Measurements from ENCODE around the gene PERP. TPM values are rescaled to one million over a fixed set of nuclear protein-coding genes. Genes with fewer than 3 reads are reported as not detected.

Gene PERP
- total RNA-seq, 2 donors from 2014 or later, result 85.4 to 120 TPM

DNA sequence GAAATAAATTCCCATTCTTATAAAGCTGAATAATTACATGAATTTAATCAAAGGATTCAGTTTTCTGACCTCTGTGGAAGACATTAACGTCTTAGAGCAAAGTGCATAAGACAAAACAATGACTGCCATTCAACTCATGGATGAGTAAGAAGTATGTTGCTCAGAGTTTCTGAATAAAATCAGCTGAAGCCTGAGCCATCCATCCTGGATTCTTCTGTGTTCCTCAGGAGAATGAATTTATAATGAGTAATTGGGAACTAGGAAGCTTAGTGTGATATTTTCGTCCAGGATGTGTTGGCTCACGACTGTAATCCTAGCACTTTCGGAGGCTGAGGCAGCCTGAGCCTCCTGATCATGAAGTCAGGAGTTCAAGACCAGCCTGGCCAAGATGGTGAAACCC, 62.8 kb downstream of the PERP start:
- no peak overlapping the region for H3K4me3 Mint-ChIP-seq
- no peaks in the 10 kb centered on the region for H3K27me3 Mint-ChIP-seq (ENCODE audit: insufficient read depth)
- DNase-seq, result no peak
- H3K4me1 Mint-ChIP-seq, result peaks cover 3% of the 10 kb centered on the region
- no peak overlapping the region for H3K4me3 ChIP-seq (ENCODE audit: low read length)
- 90 to 92% methylated on average over 4 of the region's 4 CpGs for WGBS, 2 experiments (ENCODE audit: insufficient coverage in 1 of 2, insufficient read length in 1 of 2)
- H3K4me1 ChIP-seq (ENCODE audit: control insufficient read depth, insufficient read depth, low read length), result no peaks in the 10 kb centered on the region
- peaks cover 8% of the 10 kb centered on the region for H3K9me3 ChIP-seq (ENCODE audit: control insufficient read depth, low read length)
- no peaks in the 10 kb centered on the region for H3K36me3 ChIP-seq (ENCODE audit: control insufficient read depth, insufficient read depth, low read length)
- H3K36me3 Mint-ChIP-seq (ENCODE audit: low read depth), result no peaks in the 10 kb centered on the region
- TF ChIP-seq, protein P1, sequence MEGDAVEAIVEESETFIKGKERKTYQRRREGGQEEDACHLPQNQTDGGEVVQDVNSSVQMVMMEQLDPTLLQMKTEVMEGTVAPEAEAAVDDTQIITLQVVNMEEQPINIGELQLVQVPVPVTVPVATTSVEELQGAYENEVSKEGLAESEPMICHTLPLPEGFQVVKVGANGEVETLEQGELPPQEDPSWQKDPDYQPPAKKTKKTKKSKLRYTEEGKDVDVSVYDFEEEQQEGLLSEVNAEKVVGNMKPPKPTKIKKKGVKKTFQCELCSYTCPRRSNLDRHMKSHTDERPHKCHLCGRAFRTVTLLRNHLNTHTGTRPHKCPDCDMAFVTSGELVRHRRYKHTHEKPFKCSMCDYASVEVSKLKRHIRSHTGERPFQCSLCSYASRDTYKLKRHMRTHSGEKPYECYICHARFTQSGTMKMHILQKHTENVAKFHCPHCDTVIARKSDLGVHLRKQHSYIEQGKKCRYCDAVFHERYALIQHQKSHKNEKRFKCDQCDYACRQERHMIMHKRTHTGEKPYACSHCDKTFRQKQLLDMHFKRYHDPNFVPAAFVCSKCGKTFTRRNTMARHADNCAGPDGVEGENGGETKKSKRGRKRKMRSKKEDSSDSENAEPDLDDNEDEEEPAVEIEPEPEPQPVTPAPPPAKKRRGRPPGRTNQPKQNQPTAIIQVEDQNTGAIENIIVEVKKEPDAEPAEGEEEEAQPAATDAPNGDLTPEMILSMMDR (conservative IDR thresholded peaks at IDR 0.05), result no peak
- no peaks in the 10 kb centered on the region for H3K27me3 ChIP-seq (ENCODE audit: control insufficient read depth, insufficient read depth, low read length, poor library complexity, severe bottlenecking)
- peaks cover 12% of the 10 kb centered on the region for H3K9me3 Mint-ChIP-seq
- no peak overlapping the region for H3K27ac Mint-ChIP-seq
- no peak overlapping the region for H3K27ac ChIP-seq (ENCODE audit: low read depth, low read length)
- H3K9ac ChIP-seq (ENCODE audit: extremely low read depth, low read length, poor library complexity, severe bottlenecking), result no peak overlapping the region

Other genes with a start within 250 kb of the PERP start
- gene TNFAIP3, start 240.2 kb downstream of the PERP start, total RNA-seq, result 10 to 100 TPM in 1 of 2 donors, 1 to 10 TPM in 1; 4.4 to 12.3 TPM
- gene ARFGEF3, start 54.5 kb upstream of the PERP start, total RNA-seq, result 10 to 100 TPM; 10.9 to 14.3 TPM
- not detected for gene PBOV1, start 111.1 kb upstream of the PERP start, total RNA-seq

Measured in endodermal cell (in vitro differentiated cells).